Mesothelial cell of epicardium (in vitro differentiated cells): ENCODE results near the gene UBTF. TPM values are rescaled to one million over a fixed set of nuclear protein-coding genes. Genes with fewer than 3 reads are reported as not detected.

ENCODE experiments used
- DNase-seq, 2 experiments: peaks; one replicate each; pipeline ENCODE4 v3.0.0; 2021; ENCODE audit warnings: low spot score in 2 of 2; ENCODE audit not compliant: unreplicated experiment in 2 of 2
- H3K27ac Mint-ChIP-seq: 2 replicates; pipeline ENCODE4 v1.8.0; 2021; ENCODE audit warnings: mixed read lengths
- H3K27me3 Mint-ChIP-seq: 2 replicates; pipeline ENCODE4 v1.8.0; 2021; ENCODE audit warnings: low read depth, mixed read lengths
- H3K36me3 Mint-ChIP-seq: 2 replicates; pipeline ENCODE4 v1.8.0; 2021; ENCODE audit warnings: mixed read lengths
- H3K4me1 Mint-ChIP-seq: 2 replicates; pipeline ENCODE4 v1.8.0; 2021; ENCODE audit warnings: mixed read lengths
- H3K4me3 Mint-ChIP-seq: 2 replicates; pipeline ENCODE4 v1.8.0; 2021; ENCODE audit warnings: mild to moderate bottlenecking, moderate library complexity, mixed read lengths
- H3K9me3 Mint-ChIP-seq: 2 replicates; pipeline ENCODE4 v1.8.0; 2021; ENCODE audit warnings: mixed read lengths
- CTCF ChIP-seq: fragments of 200-600 bp; sonication (generic); IDR thresholded peaks from one replicate; pipeline ENCODE4 v1.5.0; 2021; ENCODE audit warnings: antibody characterized with exemption; ENCODE audit not compliant: unreplicated experiment
- total RNA-seq: library from RNA; stranded (reverse); gene quantifications from 3 replicates; pipeline ENCODE4 v1.2.1, GENCODE V29; 2021

Gene UBTF
- total RNA-seq, 1 donor from 2014 or later = 119 TPM

- Mint-ChIP-seq H3K4me3 (no peak overlapping the region), H3K9me3 (no peaks in the 10 kb centered on the region), H3K27ac (no peak overlapping the region), H3K27me3 (peaks cover 7% of the 10 kb centered on the region), H3K36me3 (no peaks in the 10 kb centered on the region), H3K4me1 (peaks cover 10% of the 10 kb centered on the region)
- DNase-seq = no peak
- TF ChIP-seq CTCF = no peak
These were observed 17.0 kb upstream of the UBTF start for GRCh38 chr17:44236444-44236991.

- H3K4me3 Mint-ChIP-seq = no peak overlapping the region
- DNase-seq = no peak
- peaks cover 5% of the 10 kb centered on the region for H3K4me1 Mint-ChIP-seq
- no peak for TF ChIP-seq CTCF
- peaks cover 7% of the 10 kb centered on the region for H3K27me3 Mint-ChIP-seq
- no peaks in the 10 kb centered on the region for H3K36me3 Mint-ChIP-seq
- no peak overlapping the region for H3K27ac Mint-ChIP-seq
- H3K9me3 Mint-ChIP-seq = no peaks in the 10 kb centered on the region
These were observed 16.1 kb upstream of the UBTF start for GRCh38 chr17:44235583-44235936.

- Mint-ChIP-seq H3K4me3 (no peak overlapping the region), H3K9me3 (no peaks in the 10 kb centered on the region), H3K4me1 (peaks cover 5% of the 10 kb centered on the region), H3K27ac (no peak overlapping the region), H3K36me3 (no peaks in the 10 kb centered on the region), H3K27me3 (peaks cover 7% of the 10 kb centered on the region)
- no peak for DNase-seq
- no peak for TF ChIP-seq CTCF
These were observed 14.1 kb upstream of the UBTF start for GRCh38 chr17:44233582-44233981.

GRCh38 chr17:44232061-44232460 lies 12.6 kb upstream of the UBTF start:
- TF ChIP-seq CTCF = no peak
- Mint-ChIP-seq H3K36me3 (no peaks in the 10 kb centered on the region), H3K27ac (no peak overlapping the region), H3K4me3 (no peak overlapping the region), H3K4me1 (peaks cover 5% of the 10 kb centered on the region), H3K27me3 (peaks cover 7% of the 10 kb centered on the region), H3K9me3 (no peaks in the 10 kb centered on the region)
- DNase-seq = no peak

- H3K4me3 Mint-ChIP-seq = no peak overlapping the region
- no peaks in the 10 kb centered on the region for H3K9me3 Mint-ChIP-seq
- no peaks in the 10 kb centered on the region for H3K27me3 Mint-ChIP-seq
- no peak overlapping the region for H3K27ac Mint-ChIP-seq
- TF ChIP-seq CTCF = no peak
- no peaks in the 10 kb centered on the region for H3K36me3 Mint-ChIP-seq
- DNase-seq = no peak
- peaks cover 4% of the 10 kb centered on the region for H3K4me1 Mint-ChIP-seq
These were observed 10.7 kb upstream of the UBTF start for GRCh38 chr17:44230140-44230539.

- no peak overlapping the region for H3K4me3 Mint-ChIP-seq
- TF ChIP-seq CTCF = no peak
- H3K27ac Mint-ChIP-seq = no peak overlapping the region
- no peaks in the 10 kb centered on the region for H3K9me3 Mint-ChIP-seq
- H3K27me3 Mint-ChIP-seq = no peaks in the 10 kb centered on the region
- DNase-seq = no peak
- no peaks in the 10 kb centered on the region for H3K4me1 Mint-ChIP-seq
- H3K36me3 Mint-ChIP-seq = no peaks in the 10 kb centered on the region
These were observed 9.6 kb upstream of the UBTF start for GRCh38 chr17:44229090-44229489.
